GM12878 (cell line): ENCODE data around the gene PRKCZ. TPM values are rescaled to one million over a fixed set of nuclear protein-coding genes. Genes with fewer than 3 reads are reported as not detected.
A peak's percentile ranks its signal among the peaks of the same experiment; 100 is the strongest.

ENCODE experiments used
- ATAC-seq: fragments of 200-7000 bp; cut with Tn5 transposase; 3 replicates; pipeline ENCODE4 v1.9.1; 2020; ENCODE audit warnings: mild to moderate bottlenecking, moderate library complexity
- BruUV-seq: library from RNA; stranded (reverse); fragments of 400-500 nt; replicated peaks from 2 replicates; lab custom pipeline; 2021; lab: Mats Ljungman, UMichigan
- CTCF ChIA-PET: fragments of 300-600 bp; sonication (Branson Sonifier 250); formaldehyde crosslinking; extraction: SDS; loops from one replicate; lab custom pipeline; 2021; ENCODE audit warnings: inconsistent platforms; lab: Yijun Ruan, JAX
- POLR2A ChIA-PET: fragments of 350-600 bp; formaldehyde crosslinking; extraction: SDS; loops from one replicate; lab custom pipeline; 2021; ENCODE audit warnings: inconsistent platforms; lab: Charles Lee
- RAD21 ChIA-PET: fragments of 300-600 bp; sonication (Branson Sonifier 250); formaldehyde crosslinking; loops from one replicate; lab custom pipeline; 2023; ENCODE audit warnings: antibody characterized with exemption; ENCODE audit not compliant: unreplicated experiment; lab: Charles Lee
- SMC1A ChIA-PET: fragments of 300-600 bp; sonication (Branson Sonifier 250); formaldehyde crosslinking; loops from one replicate; lab custom pipeline; 2023; ENCODE audit not compliant: unreplicated experiment, uncharacterized antibody; lab: Charles Lee
- DNase-seq: peaks from one replicate; pipeline ENCODE4 v3.0.0-alpha.2; 2011; ENCODE audit warnings: low read depth, low spot score
- FAIRE-seq: peaks from 3 replicates; lab custom pipeline; 2011; peaks lifted over from hg19 to GRCh38; lab: Jason Lieb, UNC
- H2AFZ ChIP-seq: 2 replicates; pipeline ENCODE4 v1.6.0; 2011; ENCODE audit warnings: low read depth, low read length, control low read depth; ENCODE audit not compliant: control insufficient read depth
- H3K27ac ChIP-seq: 2 replicates; pipeline ENCODE4 v1.5.1; 2011; ENCODE audit warnings: control low read depth; ENCODE audit not compliant: control insufficient read depth, insufficient read depth
- H3K27me3 ChIP-seq, 2 experiments: replicated peaks in 1 of 2; 2 replicates each; pipeline versions ENCODE4 v1.6.0 to v1.6.1; 2011; ENCODE audit warnings: low read length in 1 of 2; ENCODE audit not compliant: control insufficient read depth in 2 of 2, insufficient read depth in 2 of 2
- H3K36me3 ChIP-seq, 2 experiments: 2 replicates each; pipeline ENCODE4 v1.5.1; 2011; ENCODE audit warnings: low read length in 1 of 2; ENCODE audit not compliant: control insufficient read depth in 2 of 2, insufficient read depth in 2 of 2
- H3K4me1 ChIP-seq: 2 replicates; pipeline ENCODE4 v1.6.1; 2011; ENCODE audit warnings: mild to moderate bottlenecking, low read length, moderate library complexity, mixed read lengths; ENCODE audit not compliant: control insufficient read depth, insufficient read depth
- H3K4me2 ChIP-seq: 2 replicates; pipeline ENCODE4 v1.6.0; 2011; ENCODE audit warnings: control low read depth; ENCODE audit not compliant: control insufficient read depth, insufficient read depth
- H3K4me3 ChIP-seq: fragments of 200-600 bp; sonication (generic); 2 replicates; pipeline ENCODE4 v1.5.1; 2016
- H3K79me2 ChIP-seq: 2 replicates; pipeline ENCODE4 v1.6.0; 2011; ENCODE audit warnings: low read length; ENCODE audit not compliant: control insufficient read depth, insufficient read depth
- H3K9ac ChIP-seq: 2 replicates; pipeline ENCODE4 v1.8.0; 2011; ENCODE audit warnings: low read length, control low read depth, mixed read lengths; ENCODE audit not compliant: control insufficient read depth, insufficient read depth
- H3K9me3 ChIP-seq: replicated peaks from 3 replicates; pipeline ENCODE4 v1.5.1; 2011; ENCODE audit warnings: mild to moderate bottlenecking, low read length; ENCODE audit not compliant: control insufficient read depth, insufficient read depth
- H4K20me1 ChIP-seq: 2 replicates; pipeline ENCODE4 v1.6.0; 2011; ENCODE audit not compliant: control insufficient read depth, insufficient read depth
- CREB1 ChIP-seq: IDR thresholded peaks from 2 replicates; pipeline ENCODE4 v1.6.1; 2012; ENCODE audit warnings: low read depth, mild to moderate bottlenecking, inconsistent platforms
- CREM ChIP-seq: IDR thresholded peaks from 2 replicates; pipeline ENCODE4 v1.6.1; 2014; ENCODE audit warnings: antibody characterized with exemption, low read depth
- DPF2 ChIP-seq: fragments of 450-650 bp; IDR thresholded peaks from 2 replicates; pipeline ENCODE4 v1.6.1; 2017; ENCODE audit warnings: mild to moderate bottlenecking
- FOXM1 ChIP-seq: IDR thresholded peaks from 2 replicates; pipeline ENCODE4 v1.6.1; 2012; ENCODE audit warnings: low read depth, mild to moderate bottlenecking, inconsistent platforms, low read length, moderate library complexity
- HCFC1 ChIP-seq: fragments of 150-350 bp; IDR thresholded peaks from 2 replicates; pipeline ENCODE4 v1.6.1; 2014; ENCODE audit warnings: low read length
- HDAC6 ChIP-seq: fragments of 200-600 bp; sonication (generic); IDR thresholded peaks from one replicate; pipeline ENCODE4 v1.8.0; 2017; ENCODE audit warnings: antibody characterized with exemption; ENCODE audit not compliant: unreplicated experiment
- IKZF1 ChIP-seq: fragments of 450-650 bp; conservative IDR thresholded peaks from 2 replicates; pipeline ENCODE4 v1.6.1; 2017; ENCODE audit warnings: antibody characterized with exemption, mild to moderate bottlenecking
- IRF3 ChIP-seq: fragments of 450-650 bp; IDR thresholded peaks from 2 replicates; pipeline ENCODE4 v1.6.1; 2014; ENCODE audit warnings: mild to moderate bottlenecking
- IRF4 ChIP-seq: IDR thresholded peaks from 2 replicates; pipeline ENCODE4 v1.6.1; 2011; ENCODE audit warnings: low read depth, low read length
- PML ChIP-seq: IDR thresholded peaks from 2 replicates; pipeline ENCODE4 v1.6.1; 2012; ENCODE audit warnings: low read length, inconsistent platforms
- POU2F2 ChIP-seq: IDR thresholded peaks from 3 replicates; pipeline ENCODE4 v1.6.1; 2011; ENCODE audit warnings: low read depth, mild to moderate bottlenecking, low read length, borderline replicate concordance
- RFX5 ChIP-seq: IDR thresholded peaks from 2 replicates; pipeline ENCODE4 v1.6.1; 2011; ENCODE audit warnings: low read depth, low read length, improper control_type of control experiment
- SREBF2 ChIP-seq: IDR thresholded peaks from 2 replicates; pipeline ENCODE4 v1.6.1; 2012; ENCODE audit warnings: mild to moderate bottlenecking, low read length
- TAF1 ChIP-seq: IDR thresholded peaks from 2 replicates; pipeline ENCODE4 v1.6.1; 2011; ENCODE audit warnings: mild to moderate bottlenecking, low read depth, low read length, borderline replicate concordance
- TCF12 ChIP-seq: IDR thresholded peaks from 2 replicates; pipeline ENCODE4 v1.6.1; 2011; ENCODE audit warnings: low read depth, mild to moderate bottlenecking, low read length
- ZNF217 ChIP-seq: fragments of 450-650 bp; IDR thresholded peaks from 2 replicates; pipeline ENCODE4 v1.6.1; 2017; ENCODE audit warnings: antibody characterized with exemption, mild to moderate bottlenecking
- ZNF384 ChIP-seq: IDR thresholded peaks from 2 replicates; pipeline ENCODE4 v1.6.1; 2012; ENCODE audit warnings: low read depth, mild to moderate bottlenecking, low read length, improper control_type of control experiment, borderline replicate concordance
- WGBS: methylation state at CpG from one replicate; pipeline ENCODE4 v1.1.6; 2016; ENCODE audit warnings: low lambda C conversion rate; ENCODE audit not compliant: insufficient replicate concordance, insufficient coverage; ENCODE audit errors: missing lambda C conversion rate; 5-methylcytosine and 5-hydroxymethylcytosine counted together
- in situ Hi-C: fragments of 300-500 bp; cut with MboI; formaldehyde crosslinking; loops from 9 replicates; pipeline ENCODE4 v1.14.3; 2018; ENCODE audit warnings: mixed read lengths
- intact Hi-C: fragments of 100-400 bp; cut with micrococcal nuclease; formaldehyde crosslinking; loops from one replicate; pipeline ENCODE4 v1.14.2; 2022; ENCODE audit not compliant: unreplicated experiment
- polyA plus RNA-seq, 11 experiments: library from polyadenylated mRNA; depleted of rRNA in 4 of 11; unstranded in 6 of 11; stranded (reverse) in 5 of 11; fragments of >200 nt; fragmentation: Nextera tagmentation in 4 of 11; fragmentation: Illumina TruSeq in 1 of 11; extraction: Ambion mirVana in 4 of 11; extraction: Trizol in 1 of 11; gene quantifications; 1 replicate in 1 of 11; 2 replicates in 10 of 11; pipeline versions ENCODE4 v1.2.1 to v1.2.3, GENCODE V29; 2011 to 2016; ENCODE audit warnings: inconsistent platforms in 2 of 11, missing spikeins in 2 of 11, low read depth in 1 of 11
- total RNA-seq, 4 experiments: library from RNA; depleted of rRNA in 3 of 4; stranded (reverse); fragments of >200 nt in 3 of 4; fragmentation: Illumina TruSeq in 1 of 4; extraction: Trizol in 1 of 4; gene quantifications; 2 replicates each; pipeline versions ENCODE4 v1.2.1 to v1.2.3, GENCODE V29; 2013 to 2021

PRKCZ gene
- total and polyA plus RNA-seq, 10 of the 15 experiments (the other 5 are each of a cell fraction or from before 2014, with no cell fraction given): 0.05 to 1.9 (median 0.64) TPM; not detected in 1

- FAIRE-seq (no peak), DNase-seq (no peak), ATAC-seq (no peak)
- CTCF ChIA-PET: interaction anchor here (1.4 kb wide), 1 partner anchor 58 kb away, joined by 3 read pairs; no protein-coding TSS in a partner anchor
- Histone ChIP-seq H3K36me3 (peaks cover 0 to 2% of the 10 kb centered on the region in 2 experiments; a peak in 2 of 4 replicates), H2AFZ (no peak overlapping the region), H3K27me3 (no peaks in the 10 kb centered on the region), H4K20me1 (0 out of 2 replicates have a peak, but pooled peaks cover 8% of the 10 kb centered on the region), H3K9ac (no peak overlapping the region; the same call in 1 of the 2 replicates), H3K4me1 (peaks cover 34% of the 10 kb centered on the region), H3K4me2 (peak overlapping the region; percentile 97), H3K27ac (no peak overlapping the region), H3K9me3 (no peaks in the 10 kb centered on the region), H3K4me3 (peak overlapping the region; percentile 82; the same call in 1 of the 2 replicates), H3K79me2 (peaks cover 72% of the 10 kb centered on the region)
- no TSS peak for BruUV-seq
- RAD21 ChIA-PET: interaction anchor here (1.2 to 3.0 kb wide), 3 partner anchors 68 to 83 kb away, joined by 3 to 13 read pairs (median 5); no protein-coding TSS in a partner anchor
- SMC1A ChIA-PET: no interaction called here
- TF ChIP-seq HCFC1 (no peak), IRF3 (no peak), ZNF217 (no peak), CREB1 (no peak), DPF2 (no peak), PML (no peak), RFX5 (no peak), TCF12 (no peak), POU2F2 (no peak), ZNF384 (no peak), FOXM1 (no peak), SREBF2 (no peak), IKZF1 (no peak), TAF1 (no peak), HDAC6 (no peak), CREM (no peak), IRF4 (no peak)
- in situ Hi-C loops (no loop called here), intact Hi-C loops (loop anchor here (10.0 kb wide), 1 partner anchor 62 kb away; no protein-coding TSS in a partner anchor)
- 90% methylated on average over 17 of the region's 17 CpGs for WGBS
- POLR2A ChIA-PET: no interaction called here
These were observed 182.2 kb downstream of the PRKCZ start for GRCh38 chr1:2232255-2232915.
